Measurements from ENCODE around the gene IMPDH1. TPM values are rescaled to one million over a fixed set of nuclear protein-coding genes. Genes with fewer than 3 reads are reported as not detected.

The IMPDH1 gene
- total and polyA plus RNA-seq, 9 of the 15 experiments (the other 6 are each of a cell fraction or from before 2014, with no cell fraction given) = 0.80 to 118 (median 64.3) TPM

GRCh38 chr7:128405471-128406313 is 4.1 kb downstream of the IMPDH1 start (continued):
- TF ChIP-seq ZNF717 (CRISPR knock-in tag; IDR thresholded peaks at IDR 0.05) (no peak), LEF1 (IDR thresholded peaks at IDR 0.05) (no peak), NUFIP1 (IDR thresholded peaks at IDR 0.05; ENCODE audit: partially characterized antibody) (no peak), ZNF41 (CRISPR knock-in tag; conservative IDR thresholded peaks at IDR 0.05) (no peak), HBP1 (CRISPR knock-in tag; IDR thresholded peaks at IDR 0.05) (no peak), PURB (CRISPR knock-in tag; IDR thresholded peaks at IDR 0.05; ENCODE audit: low read depth) (no peak), SIX5 (IDR thresholded peaks at IDR 0.05; ENCODE audit: borderline replicate concordance in 1 of 2, insufficient read depth in 1 of 2, low read depth in 1 of 2, low read length in 2 of 2) (no peak), ZKSCAN8 (CRISPR knock-in tag; IDR thresholded peaks at IDR 0.05) (no peak), SREBF1 (IDR thresholded peaks at IDR 0.05; ENCODE audit: borderline replicate concordance, low read depth, low read length) (no peak), MIER1 (IDR thresholded peaks at IDR 0.05; ENCODE audit: low read depth) (no peak), CAMTA2 (CRISPR knock-in tag; conservative IDR thresholded peaks at IDR 0.05) (peak; percentile 79; the same call in 1 of the 2 replicates), STAG1 (CRISPR knock-in tag; IDR thresholded peaks at IDR 0.05; ENCODE audit: borderline replicate concordance) (0 out of 2 replicates have a peak, but pooled peaks have one; percentile 18), MAX (CRISPR knock-in tag; IDR thresholded peaks at IDR 0.05) (peak; percentile 83), ZNF57 (CRISPR knock-in tag; IDR thresholded peaks at IDR 0.05) (no peak), MAZ (CRISPR knock-in tag; conservative IDR thresholded peaks at IDR 0.05 in 1 of 2, IDR thresholded peaks at IDR 0.05 in 1 of 2) (peak; percentile 60 to 90), ZKSCAN1 (IDR thresholded peaks at IDR 0.05; ENCODE audit: low read depth, low read length) (no peak), POLR2G (IDR thresholded peaks at IDR 0.05; ENCODE audit: low read depth, low read length) (peak; percentile 91), TFAM (CRISPR knock-in tag; conservative IDR thresholded peaks at IDR 0.05) (no peak), SMAD2 (IDR thresholded peaks at IDR 0.05; ENCODE audit: low read depth, low read length) (no peak), SMARCC2 (IDR thresholded peaks at IDR 0.05; ENCODE audit: low read depth) (no peak), ZBTB8A (IDR thresholded peaks at IDR 0.05; ENCODE audit: partially characterized antibody) (no peak), CHD2 (IDR thresholded peaks at IDR 0.05; ENCODE audit: low read depth, low read length) (no peak; the same call in 1 of the 2 replicates), POLR3G (IDR thresholded peaks at IDR 0.05; ENCODE audit: extremely low read depth, insufficient read length, insufficient replicate concordance) (no peak), HDAC8 (tag; IDR thresholded peaks at IDR 0.05) (no peak), MITF (IDR thresholded peaks at IDR 0.05) (no peak)
- TF ChIP-seq, protein P1, sequence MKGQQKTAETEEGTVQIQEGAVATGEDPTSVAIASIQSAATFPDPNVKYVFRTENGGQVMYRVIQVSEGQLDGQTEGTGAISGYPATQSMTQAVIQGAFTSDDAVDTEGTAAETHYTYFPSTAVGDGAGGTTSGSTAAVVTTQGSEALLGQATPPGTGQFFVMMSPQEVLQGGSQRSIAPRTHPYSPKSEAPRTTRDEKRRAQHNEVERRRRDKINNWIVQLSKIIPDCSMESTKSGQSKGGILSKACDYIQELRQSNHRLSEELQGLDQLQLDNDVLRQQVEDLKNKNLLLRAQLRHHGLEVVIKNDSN (CRISPR knock-in tag; IDR thresholded peaks at IDR 0.05) = no peak
